ENCODE results near the gene CDC40. TPM values are rescaled to one million over a fixed set of nuclear protein-coding genes. Genes with fewer than 3 reads are reported as not detected.
"Not testable (repeated sequence)": the region's sequence is repeated elsewhere in the genome, so short reads cannot be mapped to it uniquely, and the experiment has no call there.

Gene CDC40
- polyA plus RNA-seq, 1 of the 3 experiments (the other 2 are of a cell fraction) = 7.4 TPM

GRCh38 chr6:110233770-110234374, 53.6 kb downstream of the CDC40 start:
- Histone ChIP-seq H3K4me2 (no peak overlapping the region), H3K9me3 (no peaks in the 10 kb centered on the region), H2AFZ (ENCODE audit: low read depth) (no peak overlapping the region), H3K9ac (no peak overlapping the region), H3K9me2 (no peaks in the 10 kb centered on the region), H3K4me3 (ENCODE audit: low read depth in 2 of 2, low read length in 1 of 2) (no peak overlapping the region), H3K27ac (ENCODE audit: low read depth in 2 of 2, low read length in 1 of 2) (no peak overlapping the region), H3K79me2 (ENCODE audit: insufficient read depth) (no peaks in the 10 kb centered on the region), H3K4me1 (ENCODE audit: control insufficient read depth in 1 of 2, insufficient read depth in 2 of 2, low read depth in 1 of 2, low read length in 1 of 2) (no peaks in the 10 kb centered on the region), H3K36me3 (replicated peaks in 1 of 2; ENCODE audit: control insufficient read depth in 1 of 2, insufficient read depth in 2 of 2, low read length in 1 of 2) (peaks cover 12 to 27% of the 10 kb centered on the region in 2 experiments), H3F3A (replicated peaks; ENCODE audit: insufficient read depth) (no peaks in the 10 kb centered on the region), H3K27me3 (ENCODE audit: insufficient read depth) (no peaks in the 10 kb centered on the region), H4K20me1 (ENCODE audit: insufficient read depth) (no peaks in the 10 kb centered on the region)
- 93% methylated on average over 2 of the region's 2 CpGs for WGBS (ENCODE audit: low lambda C conversion rate)
- no peak for DNase-seq
- ChIA-PET POLR2A (no interaction called here), CTCF (interaction anchor here (1.4 kb wide), 1 partner anchor 156 kb away, joined by 3 read pairs; no protein-coding TSS in a partner anchor)
- TF ChIP-seq EP300 (IDR thresholded peaks at IDR 0.05; ENCODE audit: borderline replicate concordance in 1 of 2, low read depth in 1 of 2, low read length in 1 of 2) (no peak), USF1 (IDR thresholded peaks at IDR 0.05; ENCODE audit: borderline replicate concordance, low read depth) (no peak), RCOR1 (IDR thresholded peaks at IDR 0.05; ENCODE audit: low read length) (no peak), GATA2 (CRISPR knock-in tag; IDR thresholded peaks at IDR 0.05) (no peak), MEF2A (IDR thresholded peaks at IDR 0.05; ENCODE audit: borderline replicate concordance, low read depth) (no peak), MXI1 (IDR thresholded peaks at IDR 0.05; ENCODE audit: low read depth, low read length) (no peak), GABPA (IDR thresholded peaks at IDR 0.05; ENCODE audit: low read depth) (no peak), TEAD4 (IDR thresholded peaks at IDR 0.05; ENCODE audit: borderline replicate concordance, insufficient read depth) (no peak)

- WGBS (ENCODE audit: low lambda C conversion rate) = 95% methylated on average over 1 of the region's 1 CpG
These were observed 55.8 kb downstream of the CDC40 start for GRCh38 chr6:110236007-110236406.

GRCh38 chr6:110239526-110240274, 59.5 kb downstream of the CDC40 start:
- 89% methylated on average over 1 of the region's 1 CpG for WGBS (ENCODE audit: low lambda C conversion rate)
- Histone ChIP-seq H3K9me2 (no peaks in the 10 kb centered on the region), H3K9ac (no peak overlapping the region), H3K36me3 (replicated peaks in 1 of 2; ENCODE audit: control insufficient read depth in 1 of 2, insufficient read depth in 2 of 2, low read length in 1 of 2) (peaks cover 0 to 16% of the 10 kb centered on the region in 2 experiments), H4K20me1 (ENCODE audit: insufficient read depth) (no peaks in the 10 kb centered on the region), H3K9me3 (no peaks in the 10 kb centered on the region), H2AFZ (ENCODE audit: low read depth) (no peak overlapping the region), H3F3A (replicated peaks; ENCODE audit: insufficient read depth) (no peaks in the 10 kb centered on the region), H3K4me2 (no peak overlapping the region), H3K27me3 (ENCODE audit: insufficient read depth) (no peaks in the 10 kb centered on the region), H3K79me2 (ENCODE audit: insufficient read depth) (no peaks in the 10 kb centered on the region), H3K4me1 (ENCODE audit: control insufficient read depth in 1 of 2, insufficient read depth in 2 of 2, low read depth in 1 of 2, low read length in 1 of 2) (no peaks in the 10 kb centered on the region), H3K4me3 (ENCODE audit: low read depth in 2 of 2, low read length in 1 of 2) (no peak overlapping the region), H3K27ac (ENCODE audit: low read depth in 2 of 2, low read length in 1 of 2) (no peak overlapping the region)
- ChIA-PET CTCF (no interaction called here), POLR2A (no interaction called here)
- DNase-seq = no peak
- TF ChIP-seq CTCF (IDR thresholded peaks at IDR 0.05) = no peak
- no peak for TF ChIP-seq GABPA (IDR thresholded peaks at IDR 0.05; ENCODE audit: low read depth)
- TF ChIP-seq REST (IDR thresholded peaks at IDR 0.05; ENCODE audit: low read depth, low read length) = no peak
- no peak for TF ChIP-seq NFIC (IDR thresholded peaks at IDR 0.05; ENCODE audit: borderline replicate concordance)
- TF ChIP-seq MXI1 (IDR thresholded peaks at IDR 0.05; ENCODE audit: low read depth, low read length) = no peak
- TF ChIP-seq CHD2 (IDR thresholded peaks at IDR 0.05; ENCODE audit: low read length, partially characterized antibody) = no peak

More at GRCh38 chr6:110236007-110236406, 55.8 kb downstream of the CDC40 start:
- DNase-seq; H3K4me1 ChIP-seq (ENCODE audit: control insufficient read depth in 1 of 2, insufficient read depth in 2 of 2, low read depth in 1 of 2, low read length in 1 of 2); H3K9me2 ChIP-seq; POLR2A ChIA-PET; H3F3A ChIP-seq (replicated peaks; ENCODE audit: insufficient read depth); H3K9me3 ChIP-seq; H3K79me2 ChIP-seq (ENCODE audit: insufficient read depth); H3K9ac ChIP-seq; H3K4me3 ChIP-seq (ENCODE audit: low read depth in 2 of 2, low read length in 1 of 2); H4K20me1 ChIP-seq (ENCODE audit: insufficient read depth); H3K27ac ChIP-seq (ENCODE audit: low read depth in 2 of 2, low read length in 1 of 2); H3K4me2 ChIP-seq; H3K27me3 ChIP-seq (ENCODE audit: insufficient read depth); H2AFZ ChIP-seq (ENCODE audit: low read depth): not testable (repeated sequence)
- CTCF ChIA-PET = interaction anchor here (1.8 kb wide), 1 partner anchor 106 kb away, joined by 6 read pairs; no protein-coding TSS in a partner anchor
- peaks cover 0 to 16% of the 10 kb centered on the region in 2 experiments for H3K36me3 ChIP-seq (replicated peaks in 1 of 2; ENCODE audit: control insufficient read depth in 1 of 2, insufficient read depth in 2 of 2, low read length in 1 of 2)

Data from SK-N-SH (cell line).